ENCODE data around the gene GZMH.
"Not testable (repeated sequence)": the region's sequence is repeated elsewhere in the genome, so short reads cannot be mapped to it uniquely, and the experiment has no call there.

Gene GZMH

GRCh38 chr14:24609655-24610344, at the start of gene GZMH:
TSS of gene GZMH (minus strand) at chr14:24609685. CDS start at chr14:24609613, 72 bp downstream.
- DNase-seq = no peak

- not testable (repeated sequence) for DNase-seq
These were observed 38.9 kb upstream of the GZMH start for GRCh38 chr14:24648361-24648760.

GRCh38 chr14:24639905-24640304, 30.4 kb upstream of the GZMH start:
- DNase-seq = no peak

- no peak for DNase-seq
These were observed 29.8 kb upstream of the GZMH start for GRCh38 chr14:24639270-24639669.

- DNase-seq = no peak
These were observed 24.7 kb upstream of the GZMH start, which contains the start of gene GZMB for GRCh38 chr14:24634158-24634557. TSS of gene GZMB (minus strand) at chr14:24634190. CDS start at chr14:24634160, 30 bp downstream.

- DNase-seq = no peak
These were observed 23.9 kb upstream of the GZMH start for GRCh38 chr14:24633353-24633752.

- DNase-seq = no peak
These were observed 23.3 kb upstream of the GZMH start for GRCh38 chr14:24632761-24633160.

- no peak for DNase-seq
These were observed 22.9 kb upstream of the GZMH start for GRCh38 chr14:24632336-24632735.

GRCh38 chr14:24631749-24632335, 22.4 kb upstream of the GZMH start:
- no peak for DNase-seq

- DNase-seq = no peak
These were observed 21.5 kb upstream of the GZMH start for GRCh38 chr14:24630872-24631477.

GRCh38 chr14:24630087-24630871, 20.8 kb upstream of the GZMH start:
- no peak for DNase-seq

- no peak for DNase-seq
These were observed 20.0 kb upstream of the GZMH start for GRCh38 chr14:24629521-24629920.

GRCh38 chr14:24613747-24614146, 4.3 kb upstream of the GZMH start:
- no peak for DNase-seq

GRCh38 chr14:24613241-24613640, 3.8 kb upstream of the GZMH start:
- DNase-seq = no peak

GRCh38 chr14:24612196-24612595, 2.7 kb upstream of the GZMH start:
- DNase-seq = no peak

GRCh38 chr14:24607635-24608514, 1.6 kb downstream of the GZMH start:
- DNase-seq = no peak

GRCh38 chr14:24607081-24607480, 2.4 kb downstream of the GZMH start:
- no peak for DNase-seq

- no peak for DNase-seq
These were observed 3.2 kb downstream of the GZMH start for GRCh38 chr14:24606297-24606696.

GRCh38 chr14:24605435-24606190, 3.9 kb downstream of the GZMH start:
- DNase-seq = no peak

GRCh38 chr14:24597403-24597802, 12.1 kb downstream of the GZMH start:
- DNase-seq = no peak

- no peak for DNase-seq
These were observed 14.2 kb downstream of the GZMH start for GRCh38 chr14:24595073-24595808.

Measured in GDM1 (cell line).